Left lung (tissue), 10 donors: Measurements from ENCODE around the gene PRSS56. TPM values are rescaled to one million over a fixed set of nuclear protein-coding genes. Genes with fewer than 3 reads are reported as not detected.

Experiments
- ATAC-seq: fragments of 200-7000 bp; cut with Tn5 transposase; one replicate; pipeline ENCODE4 v1.9.1; 2020; ENCODE audit warnings: moderate library complexity
- DNase-seq, 4 donors: peaks; one replicate each; pipeline ENCODE4 v3.0.0-alpha.2; 2013 to 2020
- H3K27ac ChIP-seq, 2 donors: fragments of 200-600 bp; sonication (generic) in 1 of 2; one replicate each; pipeline versions ENCODE4 v1.5.0 to v1.8.0; 2020 to 2021
- H3K27me3 ChIP-seq, 2 donors: fragments of 200-600 bp; sonication (generic) in 1 of 2; one replicate each; pipeline versions ENCODE4 v1.5.0 to v1.8.0; 2020 to 2021
- H3K36me3 ChIP-seq, 2 donors: fragments of 200-600 bp; sonication (generic) in 1 of 2; one replicate each; pipeline versions ENCODE4 v1.5.0 to v1.8.0; 2020 to 2021
- H3K4me1 ChIP-seq, 2 donors: fragments of 200-600 bp; one replicate each; pipeline ENCODE4 v1.8.0; 2021
- H3K4me3 ChIP-seq, 2 donors: fragments of 200-600 bp; sonication (generic) in 1 of 2; one replicate each; pipeline versions ENCODE4 v1.5.0 to v1.8.0; 2020 to 2021; ENCODE audit warnings: mild to moderate bottlenecking in 1 of 2
- H3K9me3 ChIP-seq, 2 donors: fragments of 200-600 bp; sonication (generic) in 1 of 2; one replicate each; pipeline versions ENCODE4 v1.5.0 to v1.8.0; 2020 to 2021
- CTCF ChIP-seq, 2 donors: fragments of 200-600 bp; sonication (generic) in 1 of 2; IDR thresholded peaks; one replicate each; pipeline versions ENCODE4 v1.5.0 to v1.8.0; 2021; ENCODE audit warnings: antibody characterized with exemption in 2 of 2
- intact Hi-C, 2 donors: fragments of 100-400 bp; cut with DNase I; formaldehyde crosslinking; loops; one replicate each; pipeline versions ENCODE4 v1.11.2 to v1.14.2; 2022
- polyA plus RNA-seq, 6 donors: library from polyadenylated mRNA; unstranded; fragments of 120-200 nt; gene quantifications; one replicate each; pipeline ENCODE4 v1.2.1, GENCODE V29; 2013; ENCODE audit not compliant: insufficient read length in 6 of 6
- total RNA-seq, 2 donors: library from RNA; stranded (reverse); fragmentation: NEBNext Ultra II Directional; extraction: Animal tissue kit (Norgen Biotek cat#: 25700); gene quantifications; one replicate each; pipeline ENCODE4 v1.2.1, GENCODE V29; 2021
- donor health status: DM: no; HTN: yes; CAD: no.
- donor health status: DM: no; HTN: no; CAD: no.

Gene PRSS56
- total and polyA plus RNA-seq, 8 donors = not detected

- DNase-seq = no peak
- no peaks in the 10 kb centered on the region for H3K36me3 ChIP-seq
- peaks cover 0 to 20% of the 10 kb centered on the region in 2 donors for H3K4me1 ChIP-seq
- peaks cover 0 to 26% of the 10 kb centered on the region in 2 donors for H3K27me3 ChIP-seq
- no peak overlapping the region for H3K4me3 ChIP-seq
- ATAC-seq = no peak
- H3K9me3 ChIP-seq = no peaks in the 10 kb centered on the region
- no peak overlapping the region for H3K27ac ChIP-seq
- intact Hi-C loops = no loop called here
- TF ChIP-seq CTCF (IDR thresholded peaks at IDR 0.05) = no peak
Measured at GRCh38 chr2:232543491-232543890, 23.3 kb downstream of the PRSS56 start.

- no peaks in the 10 kb centered on the region for H3K36me3 ChIP-seq
- DNase-seq (peak in 1 of 4 donors; percentile 70), ATAC-seq (no peak)
- H3K4me1 ChIP-seq = peaks cover 0 to 16% of the 10 kb centered on the region in 2 donors
- TF ChIP-seq CTCF (IDR thresholded peaks at IDR 0.05) = no peak
- peaks cover 0 to 22% of the 10 kb centered on the region in 2 donors for H3K27me3 ChIP-seq
- no peak overlapping the region for H3K27ac ChIP-seq
- no peaks in the 10 kb centered on the region for H3K9me3 ChIP-seq
- no peak overlapping the region for H3K4me3 ChIP-seq
- intact Hi-C loops = no loop called here
Measured at GRCh38 chr2:232543928-232544631, 23.9 kb downstream of the PRSS56 start.

- DNase-seq = no peak
- intact Hi-C loops = no loop called here
- Histone ChIP-seq H3K4me3 (no peak overlapping the region), H3K27me3 (peaks cover 0 to 16% of the 10 kb centered on the region in 2 donors), H3K9me3 (no peaks in the 10 kb centered on the region), H3K27ac (no peak overlapping the region), H3K36me3 (no peaks in the 10 kb centered on the region), H3K4me1 (peaks cover 2 to 18% of the 10 kb centered on the region in 2 donors)
- no peak for ATAC-seq
- no peak for TF ChIP-seq CTCF (IDR thresholded peaks at IDR 0.05)
Measured at GRCh38 chr2:232544674-232545073, 24.5 kb downstream of the PRSS56 start.

GRCh38 chr2:232545511-232546375, 25.6 kb downstream of the PRSS56 start:
- no peak for TF ChIP-seq CTCF (IDR thresholded peaks at IDR 0.05)
- intact Hi-C loops = no loop called here
- H3K27ac ChIP-seq = no peak overlapping the region
- DNase-seq = no peak
- no peaks in the 10 kb centered on the region for H3K9me3 ChIP-seq
- H3K4me1 ChIP-seq = peaks cover 3 to 20% of the 10 kb centered on the region in 2 donors
- no peaks in the 10 kb centered on the region for H3K36me3 ChIP-seq
- peaks cover 0 to 5% of the 10 kb centered on the region in 2 donors for H3K27me3 ChIP-seq
- ATAC-seq = peak; percentile 47
- H3K4me3 ChIP-seq = no peak overlapping the region

- no peaks in the 10 kb centered on the region for H3K36me3 ChIP-seq
- no peaks in the 10 kb centered on the region for H3K27me3 ChIP-seq
- ATAC-seq (no peak), DNase-seq (no peak)
- intact Hi-C loops = no loop called here
- no peak overlapping the region for H3K4me3 ChIP-seq
- H3K4me1 ChIP-seq = peaks cover 9 to 38% of the 10 kb centered on the region in 2 donors
- no peaks in the 10 kb centered on the region for H3K9me3 ChIP-seq
- no peak for TF ChIP-seq CTCF (IDR thresholded peaks at IDR 0.05)
- no peak overlapping the region for H3K27ac ChIP-seq
Measured at GRCh38 chr2:232547991-232548390, 27.8 kb downstream of the PRSS56 start.
